ENCODE data around the gene FER1L5.

GRCh38 chr2:96687711-96688640 lies 45.4 kb downstream of the FER1L5 start:
- TF ChIP-seq CTCF (IDR thresholded peaks at IDR 0.05 in 4 of 5, conservative IDR thresholded peaks at IDR 0.05 in 1 of 5) (no peak), POLR2A (IDR thresholded peaks at IDR 0.05) (no peak)
